Astrocyte of the spinal cord (primary cell): ENCODE results near the gene HLA-DMA.

Source experiments
- DNase-seq: peaks from one replicate; pipeline ENCODE4 v3.0.0; 2011; ENCODE audit warnings: low read depth, low spot score
- H3K4me3 ChIP-seq: 2 replicates; pipeline ENCODE4 v1.5.1; 2011; ENCODE audit warnings: low read depth, mild to moderate bottlenecking, low read length, moderate library complexity
- CTCF ChIP-seq: IDR thresholded peaks from 2 replicates; pipeline ENCODE4 v1.5.1; 2012; ENCODE audit warnings: low read depth, mild to moderate bottlenecking, low read length, inconsistent platforms
- in situ Hi-C: cut with HindIII; loops from 2 replicates; pipeline ENCODE4 v1.10.0; 2017; ENCODE audit warnings: low sequenced_read_pairs

Gene HLA-DMA

DNA sequence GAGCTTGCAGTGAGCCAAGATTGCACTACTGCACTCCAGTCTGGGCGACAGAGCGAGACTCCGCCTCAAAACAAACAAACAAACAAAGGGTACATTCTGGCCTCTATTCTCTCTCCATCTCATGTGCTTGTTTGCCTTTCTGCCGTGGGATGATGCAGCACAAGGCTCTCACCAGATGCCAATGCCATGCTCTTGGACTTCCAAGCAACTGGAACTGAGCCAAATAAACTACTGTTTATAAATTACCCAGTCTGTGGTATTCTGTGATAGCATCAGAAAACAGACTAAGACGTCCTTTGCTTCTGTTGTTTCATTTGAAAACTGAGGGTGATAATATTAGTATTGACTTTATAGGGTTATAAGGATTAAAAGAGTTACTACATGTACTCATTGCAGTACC, 11.9 kb upstream of the HLA-DMA start:
- H3K4me3 ChIP-seq = no peak overlapping the region
- no peak for DNase-seq
- TF ChIP-seq CTCF = no peak
- in situ Hi-C loops = no loop called here

GRCh38 chr6:32963866-32964265, 11.0 kb upstream of the HLA-DMA start:
- no peak for DNase-seq
- no peak overlapping the region for H3K4me3 ChIP-seq
- TF ChIP-seq CTCF = no peak
- in situ Hi-C loops = no loop called here

DNA sequence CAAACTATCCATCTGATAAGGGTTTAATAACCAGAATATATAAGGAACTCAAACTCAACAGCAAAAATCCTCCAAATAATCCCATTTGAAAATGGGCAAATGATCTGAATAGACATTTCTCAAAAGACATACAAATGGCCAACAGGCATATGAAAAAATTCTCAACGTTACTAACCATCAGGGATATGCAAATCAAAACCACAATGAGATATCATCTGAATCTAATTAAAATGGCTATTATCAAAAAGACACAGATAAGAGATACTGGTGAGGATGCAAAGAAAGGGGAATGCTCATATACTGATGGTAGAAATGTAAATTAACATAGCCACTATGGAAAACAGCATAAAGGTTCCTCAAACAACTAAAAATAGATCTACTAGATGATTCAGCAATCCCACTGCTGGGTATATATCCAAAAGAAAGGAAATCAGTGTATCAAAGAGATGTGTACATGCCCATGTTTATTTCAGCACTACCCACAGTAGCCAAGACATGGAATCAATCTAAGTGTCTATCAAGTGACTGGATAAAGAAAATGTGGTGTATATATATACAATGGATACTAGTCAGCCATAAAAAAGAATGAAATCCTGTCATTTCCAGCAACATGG, 9.4 kb upstream of the HLA-DMA start:
- in situ Hi-C loops = no loop called here
- TF ChIP-seq CTCF = no peak
- no peak for DNase-seq
- H3K4me3 ChIP-seq = no peak overlapping the region

GRCh38 chr6:32960563-32960962, 7.7 kb upstream of the HLA-DMA start:
- TF ChIP-seq CTCF = no peak
- no peak for DNase-seq
- in situ Hi-C loops = no loop called here
- no peak overlapping the region for H3K4me3 ChIP-seq

DNA sequence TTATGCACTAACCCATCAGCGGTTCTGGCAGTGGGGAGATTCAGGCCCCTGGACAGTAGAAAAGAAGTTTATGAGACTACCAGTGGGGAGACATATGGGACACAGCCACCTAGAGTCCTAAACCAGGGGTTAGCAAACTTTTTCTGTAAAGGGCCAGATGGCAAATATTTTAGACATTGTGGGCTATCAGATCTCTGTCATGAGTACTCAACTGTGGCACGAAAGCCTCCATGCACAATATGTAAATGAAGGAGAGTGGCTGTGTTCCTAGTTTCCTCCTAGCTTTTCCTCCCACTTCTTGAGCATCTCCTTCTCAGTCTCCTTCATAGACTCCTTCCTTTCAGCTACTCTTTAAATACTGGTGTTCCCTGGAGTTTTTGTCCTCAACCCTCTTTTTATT, 3.3 kb upstream of the HLA-DMA start:
- no peak for TF ChIP-seq CTCF
- H3K4me3 ChIP-seq = no peak overlapping the region
- no peak for DNase-seq
- in situ Hi-C loops = no loop called here

GRCh38 chr6:32954986-32955802, 2.3 kb upstream of the HLA-DMA start:
- peak; percentile 49 for TF ChIP-seq CTCF
- H3K4me3 ChIP-seq = no peak overlapping the region
- in situ Hi-C loops = no loop called here
- DNase-seq = peak; percentile 16
